ENCODE results near the gene EPRS1.
"Not testable (repeated sequence)": the region's sequence is repeated elsewhere in the genome, so short reads cannot be mapped to it uniquely, and the experiment has no call there.

EPRS1 gene

DNA sequence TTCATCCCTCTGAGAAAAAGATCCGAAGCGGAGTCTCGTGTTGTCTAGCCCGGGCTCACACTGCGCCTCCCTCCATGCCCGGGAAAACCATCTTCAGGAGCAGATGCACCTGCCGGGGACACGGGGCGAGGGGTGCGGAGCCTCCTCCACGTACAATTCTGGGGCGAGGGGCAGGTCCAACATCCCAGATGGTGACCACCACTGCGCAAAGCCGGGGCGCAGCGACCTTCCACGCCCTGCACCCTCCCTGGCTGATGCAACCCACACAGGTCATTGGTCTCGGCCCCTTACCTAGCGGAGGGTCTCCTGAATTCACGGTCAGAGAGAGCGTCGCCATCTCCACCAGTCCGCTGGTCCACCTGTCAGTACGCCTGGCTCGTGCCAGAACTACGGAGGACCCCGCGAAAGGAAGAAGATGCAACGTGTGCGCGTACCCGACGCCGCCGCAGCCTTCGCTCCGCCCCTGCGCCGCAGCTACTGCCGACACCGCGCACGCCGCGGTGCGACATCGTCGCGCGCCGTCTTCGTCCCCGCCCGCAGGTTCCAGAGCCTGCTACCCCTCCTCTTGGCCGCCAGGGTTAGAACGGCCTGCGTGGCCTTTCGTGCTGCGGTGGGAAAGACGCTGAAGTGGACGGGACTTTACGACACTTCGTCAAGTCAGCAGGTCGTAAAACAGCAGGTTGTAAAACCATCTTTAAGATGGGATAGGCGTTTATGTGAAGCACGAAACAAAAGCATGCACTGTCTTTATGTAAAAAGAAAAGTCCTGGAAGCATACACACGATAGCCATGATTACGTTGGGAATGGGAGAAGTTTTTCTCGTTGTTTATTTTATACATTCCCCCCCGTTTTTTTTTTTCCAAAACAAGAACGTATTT is at the start of gene EPRS1:
Gene EPRS1, minus strand, starts transcription at position 454 of the 879 bp plus-strand sequence. Its CDS starts 117 bp downstream, at position 337.
- ATAC-seq, result peak; percentile 97 to 98

DNA sequence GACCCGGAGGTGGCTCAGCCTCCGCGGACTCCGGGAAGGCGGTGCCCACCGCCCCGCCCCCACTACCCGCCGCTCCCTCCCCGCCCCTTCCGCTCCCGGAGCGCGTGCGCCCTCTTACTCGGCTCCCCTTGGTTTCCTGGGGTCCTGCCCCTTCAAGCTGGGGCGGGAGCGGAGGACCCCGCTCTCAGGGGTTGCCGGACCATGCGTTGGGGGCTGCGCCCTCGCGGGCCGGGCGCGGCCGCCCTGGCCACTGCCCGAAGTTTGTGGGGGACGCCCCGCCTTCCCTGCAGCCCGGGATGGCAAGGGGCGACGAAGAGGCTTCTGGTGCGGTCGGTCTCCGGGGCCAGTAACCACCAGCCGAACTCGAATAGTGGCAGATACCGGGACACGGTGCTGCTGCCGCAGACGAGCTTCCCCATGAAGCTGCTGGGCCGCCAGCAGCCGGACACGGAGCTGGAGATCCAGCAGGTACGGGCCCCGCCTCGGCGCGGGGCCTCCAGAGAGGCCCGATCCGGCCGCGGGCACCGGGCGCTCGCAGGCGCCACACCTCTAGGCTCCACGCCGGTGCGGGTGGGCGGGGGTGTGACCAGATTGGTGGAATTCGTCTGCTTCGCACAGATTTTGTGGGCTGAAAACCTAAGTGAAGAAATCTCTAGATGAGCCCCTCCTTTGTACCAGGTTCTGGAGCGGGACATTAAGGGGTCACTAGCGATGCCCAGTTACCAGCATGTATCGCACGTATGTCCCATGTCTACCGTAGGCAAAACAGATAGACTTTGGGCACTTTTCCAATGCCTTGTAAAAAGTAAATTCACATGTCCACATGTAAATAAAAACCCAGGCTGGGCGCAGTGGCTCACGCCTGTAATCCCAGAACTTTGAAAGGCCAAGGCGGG is 48.0 kb upstream of the EPRS1 start, which contains the start of gene IARS2:
Gene IARS2, plus strand, starts transcription at position 117 of the 896 bp plus-strand sequence. Its CDS starts 85 bp downstream, at position 202.
- peak; percentile 69 to 76 for ATAC-seq

DNA sequence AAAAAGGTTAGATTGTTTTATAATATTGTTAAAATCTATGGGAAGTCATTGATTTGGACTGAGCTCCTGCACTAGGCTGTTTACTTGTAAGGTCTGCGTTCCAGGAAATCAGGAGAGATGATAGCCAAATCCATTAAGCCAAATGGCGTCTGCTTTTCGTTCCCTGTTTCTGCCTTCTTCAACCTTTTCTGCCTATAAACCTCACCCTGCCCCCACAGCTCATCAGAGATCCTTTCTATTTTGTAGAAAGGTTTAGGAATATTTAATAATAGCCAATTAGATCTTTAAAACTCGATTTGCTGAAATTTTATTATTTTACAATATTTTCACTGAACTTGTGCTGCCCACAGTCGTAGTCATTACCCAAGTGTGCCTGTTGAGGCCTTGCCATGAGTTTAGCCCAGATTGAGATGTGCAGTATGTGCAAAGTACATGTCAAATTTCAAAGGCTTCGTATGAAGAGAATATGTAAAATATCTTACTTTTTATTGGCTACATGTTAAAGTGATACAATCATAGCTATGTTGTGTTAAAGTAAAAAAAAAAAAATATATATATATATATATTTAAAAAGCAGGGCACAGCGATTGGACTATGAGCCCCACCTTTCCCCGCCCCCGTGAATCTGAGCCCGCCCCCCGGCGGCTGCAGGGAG is 47.2 kb upstream of the EPRS1 start:
- no peak for ATAC-seq

DNA sequence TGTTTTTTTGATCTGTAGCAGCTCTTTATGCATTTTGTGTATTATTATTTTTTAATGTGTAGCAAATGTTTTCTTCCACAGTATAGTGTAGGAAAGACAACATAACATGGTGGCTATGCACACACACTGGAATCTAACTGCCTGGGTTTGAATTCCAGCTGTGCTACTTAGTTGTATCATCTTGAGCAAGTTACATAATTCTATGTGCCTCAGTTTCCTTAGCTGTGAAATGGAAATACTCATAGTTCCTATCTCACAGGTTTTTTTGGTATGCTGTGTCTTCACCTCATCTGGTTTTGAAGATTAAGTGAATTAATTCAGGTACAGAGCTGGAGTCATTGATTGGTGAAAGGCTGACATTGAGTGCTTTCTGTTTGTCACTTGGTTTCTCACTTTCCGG is 46.4 kb upstream of the EPRS1 start:
- no peak for ATAC-seq

DNA sequence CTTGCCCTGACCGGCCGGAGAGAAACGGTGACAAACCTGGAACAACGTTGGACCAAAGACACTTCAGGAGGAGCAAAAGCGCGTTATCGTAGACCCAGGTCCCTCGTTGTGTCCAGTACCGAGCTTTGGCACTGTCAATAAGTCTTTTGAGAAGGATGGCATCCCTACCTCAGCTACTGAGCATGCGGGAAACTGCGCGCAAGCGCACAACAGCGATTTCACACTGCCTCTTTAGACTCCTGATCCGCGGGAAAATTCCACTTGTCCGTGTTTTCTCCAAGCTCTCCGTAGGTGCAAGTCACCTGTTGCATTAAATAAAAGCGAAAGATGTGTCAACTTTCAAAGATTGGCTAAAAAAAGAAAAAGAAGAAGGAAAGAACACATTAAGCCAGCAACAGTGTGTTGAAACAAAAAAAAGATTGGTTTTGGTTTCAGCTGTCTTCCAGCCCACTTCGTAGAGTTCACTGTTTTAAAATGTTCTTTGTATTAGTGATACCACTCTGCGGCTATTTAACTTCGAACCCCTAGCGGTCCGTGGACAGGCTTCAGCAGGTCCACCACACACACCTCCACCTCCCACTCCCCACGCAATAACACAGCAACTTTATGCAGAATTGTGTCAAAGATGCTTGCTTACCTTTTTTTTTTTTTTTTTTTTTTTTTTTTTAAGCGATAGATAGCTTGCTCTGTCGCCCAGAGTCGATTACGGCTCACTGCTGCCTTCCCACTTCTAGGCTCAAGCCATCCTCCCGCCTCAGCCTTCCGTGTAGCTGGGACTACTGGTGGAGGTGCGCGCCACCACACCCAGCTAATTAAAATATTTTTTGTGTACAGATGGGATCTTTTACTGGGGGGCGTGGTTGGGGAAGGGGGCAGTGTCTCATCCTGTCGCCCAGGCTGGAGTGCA is 43.6 kb upstream of the EPRS1 start, which contains the start of gene BPNT1:
Gene BPNT1, minus strand, starts transcription at position 139 of the 907 bp plus-strand sequence. CDS start 9,942 bp downstream, outside the sequence.
- ATAC-seq, result peak; percentile 70 to 76

DNA sequence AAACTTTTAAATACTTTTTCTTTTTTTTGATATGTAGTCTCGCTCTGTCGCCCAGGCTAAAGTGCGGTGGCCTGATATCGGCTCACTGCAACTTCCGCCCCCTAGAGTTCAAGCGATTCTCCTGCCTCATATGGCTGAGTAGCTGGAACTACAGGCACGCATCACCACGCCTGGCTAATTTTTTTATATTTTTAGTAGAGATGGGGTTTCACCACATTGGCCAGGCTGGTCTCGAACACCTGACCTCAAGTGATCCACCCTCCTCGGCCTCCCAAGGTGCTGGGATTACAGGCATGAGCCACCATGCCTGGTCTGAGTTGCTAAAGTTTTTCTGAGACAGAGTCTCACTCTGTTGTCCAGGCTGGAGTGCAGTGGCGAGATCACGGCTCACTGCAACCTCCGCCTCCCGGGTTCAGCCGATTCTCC is 40.0 kb upstream of the EPRS1 start:
- not testable (repeated sequence) for ATAC-seq

DNA sequence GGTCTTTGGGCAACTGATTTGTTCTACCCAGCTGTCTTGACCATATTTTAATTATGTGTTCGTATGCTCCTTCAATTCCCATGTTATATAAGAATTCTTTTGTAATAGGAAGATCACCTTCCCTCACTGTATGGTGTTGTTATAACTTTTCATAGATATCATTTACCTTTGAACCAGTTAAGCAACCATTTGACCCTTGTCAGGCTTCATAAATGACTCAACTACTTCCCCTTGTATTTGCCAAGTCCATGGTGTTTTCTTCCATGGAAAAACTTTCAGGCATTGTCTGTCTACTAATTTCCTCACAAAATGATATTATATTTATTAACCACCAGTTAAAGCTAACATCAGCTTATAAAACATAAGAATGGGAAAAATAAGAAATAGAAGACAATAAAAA is 38.2 kb upstream of the EPRS1 start:
- no peak for ATAC-seq

DNA sequence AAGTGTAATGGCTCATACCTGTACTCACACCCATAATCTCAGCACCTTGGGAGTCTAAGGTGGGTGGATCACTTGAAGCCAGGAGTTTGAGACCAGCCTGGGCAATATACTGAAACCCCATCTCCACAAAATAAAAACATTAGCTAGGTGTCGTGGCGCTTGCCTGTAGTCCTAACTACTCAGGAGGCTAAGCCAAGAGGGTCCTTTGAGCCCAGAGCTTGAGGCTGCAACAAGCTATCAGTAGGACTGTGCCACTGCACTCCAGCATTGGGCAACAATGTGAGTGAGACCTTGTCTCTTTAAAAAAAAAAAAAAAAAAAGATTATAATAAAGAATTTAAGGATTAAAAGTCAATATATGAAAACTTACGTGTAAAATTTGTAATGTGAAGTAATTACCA is 31.6 kb upstream of the EPRS1 start:
- no peak for ATAC-seq

DNA sequence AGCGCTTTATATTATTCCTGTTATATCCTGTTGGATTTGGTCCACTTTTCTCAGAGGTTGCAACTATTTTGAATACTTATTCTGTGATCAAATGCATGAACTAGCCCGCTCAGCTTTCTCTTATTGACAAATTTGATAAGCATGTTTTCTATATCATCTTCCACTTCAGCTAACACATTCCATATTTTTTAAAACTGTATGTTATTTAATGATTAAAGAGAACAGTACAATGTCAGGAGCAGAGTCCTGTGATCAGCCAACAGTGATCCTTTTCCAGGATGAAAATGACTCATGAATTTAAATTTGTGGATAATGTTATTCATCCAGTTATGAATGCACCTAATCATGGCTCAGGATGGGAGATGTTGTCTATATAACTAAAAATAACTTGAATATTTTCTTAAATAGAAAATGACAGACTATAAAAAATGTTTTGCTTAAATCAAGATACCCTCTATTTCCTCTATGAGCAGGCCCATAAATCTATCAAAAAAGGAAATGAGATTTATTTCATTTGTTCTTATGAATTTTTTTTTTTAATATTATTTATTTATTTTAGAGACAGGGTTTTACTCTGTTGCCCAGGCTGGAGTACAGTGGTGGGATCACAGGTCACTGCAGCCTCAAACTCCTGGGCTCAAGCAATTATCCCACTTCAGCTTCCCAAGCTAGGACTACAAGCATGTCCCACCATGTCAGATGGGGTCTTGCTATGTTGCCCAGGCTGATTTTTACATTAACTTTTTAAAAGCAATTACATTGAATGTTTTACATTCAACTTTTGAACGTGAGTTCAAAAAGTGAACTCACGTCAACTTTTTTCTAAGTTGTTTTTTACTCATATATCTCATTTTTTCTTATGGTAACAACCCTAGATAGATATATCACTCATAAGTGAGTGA is 30.8 kb upstream of the EPRS1 start:
- no peak for ATAC-seq

DNA sequence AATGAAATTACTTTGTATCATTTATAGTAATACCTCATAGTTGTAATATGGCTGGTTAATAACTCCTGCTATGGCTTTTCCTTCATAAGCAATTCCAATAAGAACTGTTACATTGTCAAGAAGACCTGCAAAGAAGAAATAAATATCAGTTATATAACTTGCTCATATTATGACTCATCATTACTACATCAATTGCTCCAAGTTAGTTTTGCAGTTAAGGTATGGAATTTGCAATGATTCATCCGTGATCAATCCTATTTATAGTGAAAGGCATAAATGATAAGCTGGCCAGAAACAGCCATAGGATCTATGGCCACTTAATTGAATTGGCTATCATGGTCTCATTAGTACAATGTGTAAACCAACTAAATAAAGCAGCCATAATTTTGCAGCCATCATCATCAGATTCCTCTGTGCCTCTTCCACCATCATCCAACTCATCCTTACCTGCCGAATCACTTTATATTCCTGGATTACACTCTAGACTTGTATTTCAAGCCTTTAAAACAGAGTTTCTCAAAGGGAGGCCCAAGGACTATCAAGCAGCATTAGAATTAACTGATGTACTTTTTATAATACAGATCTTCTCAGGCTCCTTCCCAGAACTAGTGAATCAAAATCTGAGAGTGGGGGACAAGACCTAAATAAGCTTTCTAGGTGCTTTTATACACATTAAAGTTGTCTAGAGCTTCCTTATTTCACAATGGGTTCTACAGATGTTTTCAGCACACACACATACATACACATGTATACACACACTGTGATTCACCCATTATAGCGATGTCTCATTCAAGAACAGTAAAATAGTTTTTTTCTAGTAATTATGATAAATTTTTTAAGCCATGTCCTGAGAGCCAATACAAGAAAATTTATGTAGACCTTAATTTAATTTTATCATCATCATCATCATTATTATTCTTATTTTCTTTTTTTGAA is 21.2 kb upstream of the EPRS1 start:
- no peak for ATAC-seq

DNA sequence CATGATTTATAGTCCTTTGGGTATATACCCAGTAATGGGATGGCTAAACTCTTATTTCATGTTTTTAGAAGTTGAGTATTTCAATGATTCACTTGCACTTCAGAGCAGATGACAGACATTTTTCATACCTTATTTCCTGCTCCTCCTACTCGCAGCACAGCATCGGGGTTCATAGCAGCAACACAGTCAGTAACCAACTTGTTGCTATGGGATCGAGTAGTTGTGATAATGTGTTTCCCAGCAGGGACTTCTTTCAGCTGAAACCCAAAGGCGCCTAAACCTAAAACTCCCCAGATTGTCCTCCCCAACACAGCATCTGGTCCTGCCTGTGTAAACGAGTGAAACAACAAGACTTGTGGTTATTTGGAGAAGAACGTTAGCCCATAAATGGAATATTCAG is 16.3 kb upstream of the EPRS1 start:
- ATAC-seq, result no peak

DNA sequence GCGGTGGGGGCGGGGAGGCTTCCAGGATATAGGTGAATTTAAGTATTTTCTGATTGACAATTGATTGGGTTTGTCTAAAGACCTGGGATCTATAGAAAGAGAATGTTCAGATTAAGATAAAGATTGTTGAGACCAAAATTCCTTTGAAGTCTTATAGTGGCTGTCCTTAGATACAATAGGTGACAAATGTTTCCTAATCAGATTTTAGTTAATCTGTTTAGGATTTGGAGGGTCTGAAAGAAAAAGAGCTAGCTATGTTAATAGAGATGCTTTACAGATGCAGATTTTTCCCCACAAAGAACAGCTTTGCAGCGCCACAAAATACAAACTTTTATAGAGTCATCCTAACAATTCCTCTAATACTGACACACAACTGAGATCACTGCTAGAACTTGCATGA is 14.6 kb upstream of the EPRS1 start:
- no peak for ATAC-seq

DNA sequence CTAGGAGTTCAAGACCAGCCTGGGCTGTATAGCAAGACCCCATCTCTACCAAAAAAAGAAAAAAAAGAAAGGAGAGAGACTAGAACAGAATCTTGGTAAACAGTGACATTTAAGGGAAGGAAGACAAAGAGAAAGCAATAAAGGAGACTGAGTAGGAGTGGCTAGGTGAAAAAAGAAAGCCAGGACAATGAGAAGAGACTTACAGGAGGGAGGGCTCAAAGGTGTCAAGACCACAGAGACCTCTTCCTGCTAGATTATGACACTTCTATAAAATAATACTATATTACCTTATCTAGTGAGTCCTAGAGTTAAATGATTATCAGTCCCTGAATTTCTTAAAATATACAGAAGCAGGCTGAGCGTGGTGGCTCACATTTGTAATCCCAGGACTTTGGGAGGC is 10.1 kb upstream of the EPRS1 start:
- no peak for ATAC-seq

DNA sequence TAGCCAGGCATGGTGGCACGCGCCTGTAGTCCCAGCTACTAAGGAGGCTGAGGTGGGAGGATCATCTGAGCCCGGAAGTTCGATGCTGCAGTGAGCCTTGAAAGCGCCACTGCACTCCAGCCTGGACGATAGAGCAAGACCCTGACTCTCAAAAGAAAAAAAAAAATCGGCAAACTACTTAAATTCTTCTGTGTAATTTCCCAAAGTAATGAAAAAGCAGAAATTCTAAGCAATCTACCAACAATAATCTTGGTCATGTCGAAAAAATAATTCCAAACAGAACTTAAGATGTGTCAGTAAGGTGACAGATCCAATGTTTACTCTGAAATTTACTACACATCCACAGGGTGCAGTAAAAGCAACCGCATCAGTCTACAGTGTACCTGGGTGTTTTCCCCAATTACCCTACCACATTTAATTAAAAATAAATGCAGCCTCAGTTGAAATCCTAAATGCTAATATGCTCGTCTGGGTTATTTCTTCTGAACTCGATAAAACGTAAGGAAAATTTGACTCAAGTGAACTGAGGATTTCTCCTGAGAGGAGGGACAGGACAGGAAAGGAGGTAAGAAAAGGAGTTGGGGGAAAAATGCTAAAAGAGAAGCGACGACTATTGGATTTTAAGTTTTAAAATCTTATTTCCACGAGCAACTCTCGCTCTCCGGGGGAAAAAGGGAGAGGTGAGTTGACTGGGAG is 801 bp downstream of the EPRS1 start:
- peak; percentile 24 to 29 for ATAC-seq

DNA sequence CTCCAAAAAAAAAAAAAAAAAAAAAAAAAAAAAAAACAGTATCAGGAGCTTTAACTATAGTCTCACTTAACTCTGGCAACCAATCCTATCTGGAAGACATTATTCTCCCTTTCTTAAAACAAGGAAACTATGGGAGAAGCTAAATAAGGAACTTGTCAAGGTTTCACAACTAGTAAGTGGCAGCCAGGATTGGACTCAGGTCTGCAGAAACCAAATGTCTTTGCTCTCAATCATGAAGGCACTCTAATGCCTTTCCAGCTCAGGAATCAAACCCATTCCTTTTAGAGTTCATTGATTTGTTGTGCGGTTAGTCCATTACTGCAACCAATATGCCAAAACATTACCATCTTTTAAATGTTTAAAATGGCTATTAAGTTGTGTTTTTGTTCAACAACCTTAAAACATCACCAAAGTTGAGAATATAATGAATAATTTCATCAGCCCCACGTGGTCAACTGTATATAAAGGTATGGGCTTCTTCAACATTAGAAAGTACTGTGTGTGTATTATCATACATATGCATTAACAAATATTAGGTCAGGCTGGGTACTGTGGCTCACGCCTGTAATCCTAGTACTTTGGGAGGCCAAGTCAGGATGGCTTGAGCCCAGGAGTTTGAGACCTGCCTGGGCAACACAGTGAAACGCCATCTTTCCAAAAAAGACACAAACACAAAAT is 1.5 kb downstream of the EPRS1 start:
- no peak for ATAC-seq

DNA sequence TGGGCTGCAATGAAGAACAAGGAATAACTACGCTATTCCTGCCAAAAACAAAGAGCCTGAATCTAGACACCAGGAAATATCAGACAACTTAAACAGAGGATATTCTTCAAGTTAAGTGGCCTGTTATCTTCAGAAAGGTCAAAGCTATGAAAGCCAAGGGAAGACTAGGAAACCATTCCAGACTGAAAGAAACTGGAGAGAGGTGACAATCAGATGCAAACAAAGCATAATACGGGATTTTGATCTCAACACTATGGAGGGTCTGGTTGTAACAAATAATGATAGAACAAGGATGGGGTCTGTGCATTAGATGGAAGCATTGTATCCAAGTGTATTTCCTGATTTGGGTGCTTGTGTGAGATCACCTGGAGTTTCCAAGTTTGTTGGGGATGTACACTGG is 2.7 kb downstream of the EPRS1 start:
- ATAC-seq, result no peak

DNA sequence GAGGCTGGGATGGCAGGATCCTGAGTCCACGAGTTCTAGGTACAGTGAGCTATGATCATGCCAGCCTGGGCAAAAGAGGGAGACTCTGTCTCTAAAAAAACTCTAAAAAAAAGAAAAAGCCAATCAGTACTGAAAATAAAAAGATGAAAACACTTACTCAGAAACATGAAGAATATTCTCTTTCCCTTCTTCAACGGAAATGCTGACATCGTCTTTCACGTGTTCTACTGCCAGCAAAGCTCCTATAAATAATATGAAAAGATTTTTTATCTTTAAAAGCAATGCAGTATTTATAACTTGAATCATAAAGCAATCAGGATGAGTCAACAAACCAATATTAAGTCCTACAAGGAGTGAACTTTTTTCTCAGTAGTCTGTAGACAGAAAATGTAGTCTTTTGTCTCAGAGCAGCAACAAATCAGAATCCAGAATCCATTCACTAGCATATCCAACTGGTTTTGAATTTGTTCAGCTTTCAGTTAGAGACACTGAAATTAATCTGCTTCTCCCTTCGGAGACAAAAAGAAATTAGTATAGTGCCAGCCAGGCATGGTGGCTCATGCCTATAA is 6.2 kb downstream of the EPRS1 start:
- ATAC-seq, result no peak

DNA sequence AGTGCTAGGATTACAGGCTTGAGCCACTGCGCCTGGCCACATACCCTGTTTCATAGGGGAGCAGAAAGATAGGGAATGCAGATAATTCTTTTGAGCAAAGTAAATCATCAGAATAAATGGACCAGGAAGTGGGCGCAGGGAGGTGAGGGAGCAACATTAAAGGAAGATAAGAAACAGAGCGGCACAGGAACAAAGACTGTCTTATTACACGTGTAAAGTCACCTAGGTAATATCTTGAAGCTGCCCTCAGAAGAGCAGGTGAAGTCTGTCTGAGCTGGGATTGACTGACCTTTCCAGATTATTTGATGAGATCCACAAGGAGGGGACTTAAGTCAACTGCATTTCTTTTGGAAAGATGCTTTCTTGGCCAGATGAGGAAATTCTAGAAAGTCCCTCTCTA is 7.7 kb downstream of the EPRS1 start:
- ATAC-seq, result no peak

Measured in activated CD4-positive, CD25-positive, alpha-beta regulatory T cell treated with anti-CD3 and anti-CD28 coated beads, Interleukin-2, amount 50 U/mL, for 24 hours (primary cell).